Muscle layer of colon (tissue), 2 donors: ENCODE measurements around the gene ARHGAP15.

Source experiments
- H3K27ac ChIP-seq: one replicate; pipeline ENCODE4 v1.7.0; 2013; ENCODE audit warnings: low read depth, mild to moderate bottlenecking, low read length, moderate library complexity
- H3K27me3 ChIP-seq, 2 donors: one replicate each; pipeline ENCODE4 v1.7.0; 2013; ENCODE audit warnings: low read length in 2 of 2, mild to moderate bottlenecking in 2 of 2; ENCODE audit not compliant: insufficient read depth in 2 of 2, control insufficient read depth in 1 of 2
- H3K36me3 ChIP-seq: one replicate; pipeline ENCODE4 v1.7.0; 2013; ENCODE audit warnings: mild to moderate bottlenecking, low read length; ENCODE audit not compliant: insufficient read depth
- H3K4me1 ChIP-seq: one replicate; pipeline ENCODE4 v1.7.0; 2013; ENCODE audit warnings: mild to moderate bottlenecking, low read length; ENCODE audit not compliant: insufficient read depth
- H3K4me3 ChIP-seq, 2 donors: one replicate each; pipeline ENCODE4 v1.7.0; 2013; ENCODE audit warnings: low read length in 2 of 2, low read depth in 1 of 2, mild to moderate bottlenecking in 1 of 2, moderate library complexity in 1 of 2
- H3K9ac ChIP-seq: one replicate; pipeline ENCODE4 v1.7.0; 2013; ENCODE audit warnings: low read length
- H3K9me3 ChIP-seq: one replicate; pipeline ENCODE4 v1.7.0; 2013; ENCODE audit warnings: mild to moderate bottlenecking, low read length
- donor health status: abdominal sarcoma.
- donor health status: Adenocarcinoma of cecum.

Gene ARHGAP15

DNA sequence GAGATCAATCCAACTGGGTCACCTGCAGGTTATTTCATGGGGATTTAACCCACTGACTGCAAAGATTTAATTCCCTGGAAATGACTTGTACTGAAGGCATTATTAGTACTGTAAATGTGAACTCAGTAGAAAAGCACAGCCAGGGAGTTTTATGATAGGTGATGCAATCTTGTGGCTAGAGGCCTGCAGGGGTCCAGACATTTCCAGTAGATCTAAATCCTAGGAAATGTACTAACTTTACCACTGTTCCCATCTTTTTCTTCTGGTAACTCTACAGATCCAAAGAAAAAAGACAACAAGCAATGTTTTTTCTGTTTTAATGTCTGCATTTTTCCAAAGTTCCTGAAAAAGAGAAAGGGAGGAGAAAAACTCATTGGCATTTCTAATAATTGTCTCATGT is 500.1 kb downstream of the ARHGAP15 start:
- no peaks in the 10 kb centered on the region for H3K4me1 ChIP-seq
- H3K36me3 ChIP-seq = no peaks in the 10 kb centered on the region
- no peak overlapping the region for H3K4me3 ChIP-seq
- no peaks in the 10 kb centered on the region for H3K9me3 ChIP-seq
- H3K9ac ChIP-seq = no peak overlapping the region
- H3K27me3 ChIP-seq = no peaks in the 10 kb centered on the region
- H3K27ac ChIP-seq = no peak overlapping the region

DNA sequence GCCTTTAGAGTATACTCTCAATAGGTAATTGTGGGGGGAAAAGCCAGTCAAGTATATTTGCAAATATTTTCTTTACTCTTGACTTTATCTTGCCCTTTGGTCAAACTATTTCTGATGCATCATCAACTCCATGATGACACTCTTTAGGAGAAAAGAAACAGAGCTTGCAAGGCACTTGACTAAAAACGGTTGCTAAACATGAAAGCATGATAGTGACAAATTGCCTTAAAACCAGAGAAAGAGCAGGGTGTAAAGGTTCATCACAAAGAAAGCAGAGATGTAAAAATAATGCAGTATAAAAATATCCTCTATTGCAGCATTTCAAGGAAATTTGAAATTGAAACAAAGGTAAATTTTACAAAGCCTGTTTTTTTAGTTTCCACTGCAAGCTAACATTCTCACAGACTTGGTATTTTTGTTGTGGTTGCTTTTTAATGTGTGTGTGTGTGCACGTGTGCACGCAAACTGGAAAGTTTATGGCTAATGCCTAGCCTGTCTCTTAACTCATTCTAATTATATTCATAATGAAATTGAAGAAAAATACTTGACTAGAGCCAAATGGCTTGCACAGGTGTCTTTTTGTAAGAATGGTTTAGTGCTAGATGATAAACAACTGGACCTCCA is 503.6 kb downstream of the ARHGAP15 start:
- Histone ChIP-seq H3K9ac (no peak overlapping the region), H3K4me1 (no peaks in the 10 kb centered on the region), H3K36me3 (no peaks in the 10 kb centered on the region), H3K27ac (no peak overlapping the region), H3K9me3 (no peaks in the 10 kb centered on the region), H3K4me3 (no peak overlapping the region), H3K27me3 (no peaks in the 10 kb centered on the region)

DNA sequence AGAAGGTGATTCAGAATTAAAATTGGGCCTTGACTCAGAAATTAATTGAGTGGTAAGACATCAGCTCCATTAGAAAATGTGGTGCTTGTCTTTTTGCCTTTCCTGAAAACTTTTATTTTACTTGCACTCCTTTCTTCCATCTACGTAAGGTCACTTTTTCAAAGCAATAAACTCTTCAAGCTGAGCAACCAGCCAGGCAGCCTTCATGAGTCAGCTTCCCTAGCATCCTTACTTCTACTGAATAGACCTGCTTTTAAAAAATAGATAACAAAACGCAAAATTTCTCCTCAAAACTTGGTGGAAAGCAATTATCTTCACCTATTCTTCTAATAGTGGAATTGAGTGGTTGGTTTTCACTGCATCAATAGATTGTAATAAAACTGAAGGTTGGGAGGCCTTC is 504.2 kb downstream of the ARHGAP15 start:
- H3K27me3 ChIP-seq = no peaks in the 10 kb centered on the region
- no peak overlapping the region for H3K9ac ChIP-seq
- H3K27ac ChIP-seq = no peak overlapping the region
- no peak overlapping the region for H3K4me3 ChIP-seq
- H3K9me3 ChIP-seq = no peaks in the 10 kb centered on the region
- no peaks in the 10 kb centered on the region for H3K4me1 ChIP-seq
- H3K36me3 ChIP-seq = no peaks in the 10 kb centered on the region

DNA sequence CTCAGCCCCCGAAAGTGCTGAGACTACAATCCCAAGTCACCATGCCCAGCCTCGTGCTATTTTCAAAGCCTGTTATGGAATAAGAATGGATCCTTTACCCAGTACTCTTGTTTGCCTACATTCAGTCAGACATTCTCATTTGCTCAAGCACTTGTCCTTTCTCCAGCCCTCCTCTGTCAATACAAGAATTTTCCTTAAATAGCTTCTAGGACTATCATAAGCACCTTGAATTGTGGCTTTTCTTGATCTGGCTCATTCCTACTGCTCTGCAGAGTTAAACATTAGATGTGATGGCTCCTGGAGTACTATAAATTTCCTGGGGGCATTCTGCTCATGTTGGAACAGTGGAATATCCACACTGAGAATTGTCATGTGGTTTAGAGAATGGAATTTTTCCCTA is 506.1 kb downstream of the ARHGAP15 start:
- no peak overlapping the region for H3K9ac ChIP-seq
- H3K4me3 ChIP-seq = no peak overlapping the region
- no peaks in the 10 kb centered on the region for H3K36me3 ChIP-seq
- no peaks in the 10 kb centered on the region for H3K4me1 ChIP-seq
- H3K27ac ChIP-seq = no peak overlapping the region
- no peaks in the 10 kb centered on the region for H3K27me3 ChIP-seq
- H3K9me3 ChIP-seq = no peaks in the 10 kb centered on the region

DNA sequence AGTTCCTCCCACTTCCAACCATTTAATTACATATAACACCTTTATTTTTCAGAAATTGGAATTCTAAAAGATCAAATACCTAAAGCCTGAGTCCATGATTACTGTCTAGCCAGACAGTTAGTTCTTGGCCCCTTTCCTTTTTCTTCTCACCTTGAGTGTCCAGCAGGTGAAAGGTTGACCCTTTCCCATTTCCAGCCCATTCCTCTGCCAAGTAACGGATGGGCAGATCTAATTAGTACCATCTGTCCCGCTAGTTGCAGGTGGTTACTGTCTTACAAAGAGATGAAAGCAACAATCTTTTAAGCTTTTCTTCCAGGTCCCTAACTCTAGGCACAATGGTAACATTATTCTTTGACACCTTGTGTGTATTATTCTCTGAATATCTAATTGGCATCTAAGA is 506.7 kb downstream of the ARHGAP15 start:
- no peaks in the 10 kb centered on the region for H3K27me3 ChIP-seq
- no peaks in the 10 kb centered on the region for H3K36me3 ChIP-seq
- H3K4me3 ChIP-seq = no peak overlapping the region
- no peak overlapping the region for H3K27ac ChIP-seq
- no peaks in the 10 kb centered on the region for H3K9me3 ChIP-seq
- H3K9ac ChIP-seq = no peak overlapping the region
- no peaks in the 10 kb centered on the region for H3K4me1 ChIP-seq

DNA sequence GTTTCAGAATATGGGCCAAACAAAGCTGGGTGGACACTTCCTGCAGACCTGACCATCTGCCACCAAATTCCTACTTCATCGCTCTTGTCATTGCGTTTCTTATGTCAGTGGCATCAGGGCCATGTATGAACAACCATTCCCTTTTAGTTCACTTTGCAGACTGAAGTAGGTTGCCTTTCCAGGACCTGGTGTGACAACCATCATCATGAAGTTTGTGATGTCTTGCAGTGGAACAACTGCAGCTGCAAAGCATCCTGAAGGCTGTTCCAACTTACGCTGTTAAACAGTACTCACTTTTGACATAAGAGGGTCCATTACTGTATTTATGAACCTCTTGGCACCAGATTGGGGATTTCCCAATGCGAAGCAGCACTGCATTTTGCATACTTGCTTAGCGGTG is 511.6 kb downstream of the ARHGAP15 start:
- Histone ChIP-seq H3K9ac (no peak overlapping the region), H3K27ac (no peak overlapping the region), H3K4me1 (no peaks in the 10 kb centered on the region), H3K4me3 (no peak overlapping the region), H3K36me3 (no peaks in the 10 kb centered on the region), H3K9me3 (no peaks in the 10 kb centered on the region), H3K27me3 (no peaks in the 10 kb centered on the region)

DNA sequence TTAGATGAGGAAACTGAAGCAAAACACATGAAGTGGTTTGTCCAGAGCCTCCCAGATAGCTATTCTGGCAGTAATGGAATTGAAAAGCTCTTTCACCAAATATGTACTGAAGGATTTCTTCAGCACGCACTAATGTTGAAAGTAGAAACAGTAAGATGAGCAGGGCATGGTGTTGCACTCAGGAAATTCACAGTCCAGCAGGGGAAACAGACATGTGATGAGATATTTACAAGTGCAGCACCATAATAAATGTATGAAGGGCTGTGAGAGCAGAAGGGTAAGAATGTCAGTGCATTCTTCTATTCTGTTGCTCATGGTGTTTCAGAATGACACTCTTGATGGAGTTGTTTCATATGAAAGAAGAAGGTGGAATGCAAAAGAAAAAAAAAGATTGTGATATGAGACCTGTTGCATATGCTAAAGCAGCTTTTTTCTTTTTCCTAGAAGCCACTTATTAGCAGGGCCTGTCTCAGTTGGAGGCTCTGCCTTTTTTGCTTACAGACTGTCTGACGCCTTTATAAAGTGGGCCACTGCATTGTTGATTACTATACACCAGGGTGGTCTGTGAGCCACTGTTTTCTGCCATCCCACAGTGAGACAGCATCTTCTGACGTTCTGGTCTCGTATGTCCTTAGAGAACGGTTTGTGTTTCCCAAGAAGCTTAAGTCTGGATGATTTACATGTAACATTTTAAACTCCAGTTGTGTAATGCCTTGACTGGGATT is 516.9 kb downstream of the ARHGAP15 start:
- no peaks in the 10 kb centered on the region for H3K9me3 ChIP-seq
- H3K27ac ChIP-seq = no peak overlapping the region
- no peaks in the 10 kb centered on the region for H3K27me3 ChIP-seq
- no peak overlapping the region for H3K9ac ChIP-seq
- H3K4me3 ChIP-seq = no peak overlapping the region
- no peaks in the 10 kb centered on the region for H3K4me1 ChIP-seq
- H3K36me3 ChIP-seq = no peaks in the 10 kb centered on the region

DNA sequence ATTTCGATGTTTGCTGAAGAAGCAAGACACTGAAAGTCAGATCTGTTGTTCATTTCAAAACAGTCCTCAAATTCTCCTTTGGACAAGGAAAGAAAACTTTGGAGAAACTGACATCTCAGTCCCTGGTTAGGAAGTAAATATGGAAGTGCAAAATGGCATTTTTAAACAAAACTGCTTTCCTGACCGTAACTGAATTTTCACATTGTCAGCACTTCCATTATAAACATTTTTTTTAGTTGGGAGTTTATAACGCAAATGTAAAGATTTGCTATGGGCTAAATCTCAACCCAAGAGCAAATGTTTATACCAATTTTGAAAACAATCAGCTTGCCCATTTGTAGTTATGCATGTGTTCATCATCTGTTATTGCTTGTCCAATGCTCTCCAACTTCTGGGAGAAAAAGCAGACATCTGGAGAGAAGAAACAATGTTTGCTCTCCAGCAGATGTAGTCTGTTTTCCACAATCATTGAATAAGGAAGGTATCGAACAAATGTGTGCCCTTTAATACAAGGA is 520.1 kb downstream of the ARHGAP15 start:
- Histone ChIP-seq H3K9ac (no peak overlapping the region), H3K27ac (no peak overlapping the region), H3K27me3 (no peaks in the 10 kb centered on the region), H3K4me3 (no peak overlapping the region), H3K9me3 (no peaks in the 10 kb centered on the region), H3K36me3 (no peaks in the 10 kb centered on the region), H3K4me1 (no peaks in the 10 kb centered on the region)

DNA sequence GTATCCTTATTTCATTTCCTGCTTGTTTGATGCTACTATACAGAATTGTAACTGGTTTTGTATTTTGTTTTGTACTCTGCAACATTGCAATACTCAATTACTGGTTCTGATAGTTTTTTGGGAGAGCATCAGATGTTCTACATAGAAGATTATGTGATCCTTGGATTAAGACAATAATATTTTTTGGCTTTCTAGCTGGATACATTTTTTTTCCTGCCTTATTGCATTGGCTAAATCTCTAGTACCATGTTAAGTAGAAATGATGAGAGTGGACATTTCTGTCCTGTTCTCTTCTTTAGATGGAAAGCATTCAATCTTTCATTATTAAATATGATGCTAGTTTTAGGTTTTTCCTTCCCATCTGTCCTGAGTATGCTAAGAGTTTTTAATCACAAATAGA is 523.5 kb downstream of the ARHGAP15 start:
- Histone ChIP-seq H3K4me1 (no peaks in the 10 kb centered on the region), H3K9me3 (no peaks in the 10 kb centered on the region), H3K27ac (no peak overlapping the region), H3K9ac (no peak overlapping the region), H3K27me3 (no peaks in the 10 kb centered on the region), H3K4me3 (no peak overlapping the region), H3K36me3 (no peaks in the 10 kb centered on the region)

DNA sequence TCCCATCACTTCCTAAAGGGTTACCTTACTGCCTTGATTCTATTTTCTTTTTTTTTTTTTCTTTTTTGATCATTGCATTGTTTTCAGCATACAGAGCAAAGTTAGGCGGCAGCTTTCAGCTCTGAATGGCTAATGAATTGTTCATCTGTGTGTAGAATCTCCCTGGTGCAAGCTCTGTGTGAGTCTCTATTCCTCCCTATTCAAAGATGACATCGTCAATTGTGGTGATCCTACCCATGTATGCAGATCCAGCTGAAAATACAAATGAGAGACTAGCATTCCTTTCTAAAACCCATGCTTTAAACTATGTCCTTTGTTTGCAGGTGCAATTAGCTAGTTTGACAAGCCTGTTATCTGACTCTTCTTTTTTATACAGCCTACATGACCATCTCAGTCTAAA is 539.0 kb downstream of the ARHGAP15 start:
- Histone ChIP-seq H3K4me1 (no peaks in the 10 kb centered on the region), H3K9ac (no peak overlapping the region), H3K27me3 (no peaks in the 10 kb centered on the region), H3K36me3 (no peaks in the 10 kb centered on the region), H3K27ac (no peak overlapping the region), H3K4me3 (no peak overlapping the region), H3K9me3 (no peaks in the 10 kb centered on the region)

DNA sequence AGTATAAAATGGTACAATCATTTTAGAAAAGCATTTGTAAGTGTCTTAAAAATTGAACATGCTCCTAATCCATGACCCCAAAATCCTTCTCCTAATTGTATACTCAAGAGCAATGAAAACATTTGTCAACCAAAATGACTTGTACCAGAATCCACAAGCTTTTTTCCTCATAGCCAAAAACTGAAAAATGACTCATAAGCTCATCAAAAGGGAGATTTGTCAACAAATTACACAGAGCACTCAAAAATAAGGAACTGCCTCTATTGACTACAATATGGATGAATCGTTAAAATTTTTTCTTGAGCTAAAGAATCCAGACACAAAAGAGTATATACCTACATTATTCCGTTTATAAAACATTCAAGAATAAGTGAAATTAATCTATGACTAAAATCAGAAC is 544.8 kb downstream of the ARHGAP15 start:
- H3K4me1 ChIP-seq = no peaks in the 10 kb centered on the region

DNA sequence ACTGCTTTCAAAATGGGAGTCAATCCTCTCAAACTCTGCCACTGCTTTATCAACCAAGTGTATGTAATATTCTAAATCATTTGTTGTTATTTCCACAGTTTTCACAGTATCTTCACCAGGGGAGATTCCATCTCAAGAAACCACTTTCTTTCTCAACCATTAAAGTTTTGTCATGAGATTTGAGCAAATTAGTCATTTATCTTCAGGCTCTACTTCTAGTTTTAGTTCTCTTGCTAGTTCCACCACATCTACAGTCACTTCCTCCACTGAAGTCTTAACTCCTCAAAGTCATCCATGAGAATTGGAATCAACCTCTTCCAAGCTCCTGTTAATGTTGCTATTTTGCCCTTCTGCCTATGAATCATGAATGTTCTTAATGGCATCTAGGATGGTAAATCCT is 545.8 kb downstream of the ARHGAP15 start:
- Histone ChIP-seq H3K9ac (no peak overlapping the region), H3K27ac (no peak overlapping the region), H3K27me3 (no peaks in the 10 kb centered on the region), H3K36me3 (no peaks in the 10 kb centered on the region), H3K4me3 (no peak overlapping the region), H3K4me1 (no peaks in the 10 kb centered on the region), H3K9me3 (no peaks in the 10 kb centered on the region)

More for the DNA sequence above, 544.8 kb downstream of the ARHGAP15 start:
- H3K4me3 ChIP-seq = no peak overlapping the region
- no peaks in the 10 kb centered on the region for H3K36me3 ChIP-seq
- H3K27me3 ChIP-seq = no peaks in the 10 kb centered on the region
- no peaks in the 10 kb centered on the region for H3K9me3 ChIP-seq
- H3K9ac ChIP-seq = no peak overlapping the region
- no peak overlapping the region for H3K27ac ChIP-seq
